D721Med (cell line): ENCODE measurements around the gene ATP2B2.

Source experiments
- DNase-seq: peaks from one replicate; pipeline ENCODE4 v3.0.0; 2011; ENCODE audit warnings: low spot score; ENCODE audit not compliant: insufficient read length
- FAIRE-seq: peaks from 2 replicates; lab custom pipeline; 2011; peaks lifted over from hg19 to GRCh38; lab: Jason Lieb, UNC
- CTCF ChIP-seq: IDR thresholded peaks from 2 replicates; pipeline ENCODE4 v1.5.1; 2012; ENCODE audit warnings: mild to moderate bottlenecking, control low read depth; ENCODE audit not compliant: insufficient read depth; ENCODE audit errors: missing control alignments

Gene ATP2B2

GRCh38 chr3:10489746-10490483 is 15.5 kb downstream of the ATP2B2 start:
- no peak for FAIRE-seq
- no peak for TF ChIP-seq CTCF

GRCh38 chr3:10487988-10488633 is 17.3 kb downstream of the ATP2B2 start:
- no peak for FAIRE-seq
- no peak for TF ChIP-seq CTCF

More at GRCh38 chr3:10489746-10490483, 15.5 kb downstream of the ATP2B2 start:
- DNase-seq, result no peak

GRCh38 chr3:10485806-10486205 is 19.6 kb downstream of the ATP2B2 start:
- no peak for FAIRE-seq
- DNase-seq, result no peak
- no peak for TF ChIP-seq CTCF

More at GRCh38 chr3:10487988-10488633, 17.3 kb downstream of the ATP2B2 start:
- no peak for DNase-seq

- TF ChIP-seq CTCF, result no peak
- no peak for FAIRE-seq
- no peak for DNase-seq
Measured at GRCh38 chr3:10485380-10485779, 20.0 kb downstream of the ATP2B2 start.

- no peak for TF ChIP-seq CTCF
- no peak for DNase-seq
- FAIRE-seq, result no peak
Measured at GRCh38 chr3:10484709-10485108, 20.7 kb downstream of the ATP2B2 start.

GRCh38 chr3:10483686-10484345 is 21.6 kb downstream of the ATP2B2 start:
- FAIRE-seq (no peak), DNase-seq (no peak)
- no peak for TF ChIP-seq CTCF
